ENCODE data around the gene WDR26.
"Not testable (repeated sequence)": the region's sequence is repeated elsewhere in the genome, so short reads cannot be mapped to it uniquely, and the experiment has no call there.

The WDR26 gene

DNA sequence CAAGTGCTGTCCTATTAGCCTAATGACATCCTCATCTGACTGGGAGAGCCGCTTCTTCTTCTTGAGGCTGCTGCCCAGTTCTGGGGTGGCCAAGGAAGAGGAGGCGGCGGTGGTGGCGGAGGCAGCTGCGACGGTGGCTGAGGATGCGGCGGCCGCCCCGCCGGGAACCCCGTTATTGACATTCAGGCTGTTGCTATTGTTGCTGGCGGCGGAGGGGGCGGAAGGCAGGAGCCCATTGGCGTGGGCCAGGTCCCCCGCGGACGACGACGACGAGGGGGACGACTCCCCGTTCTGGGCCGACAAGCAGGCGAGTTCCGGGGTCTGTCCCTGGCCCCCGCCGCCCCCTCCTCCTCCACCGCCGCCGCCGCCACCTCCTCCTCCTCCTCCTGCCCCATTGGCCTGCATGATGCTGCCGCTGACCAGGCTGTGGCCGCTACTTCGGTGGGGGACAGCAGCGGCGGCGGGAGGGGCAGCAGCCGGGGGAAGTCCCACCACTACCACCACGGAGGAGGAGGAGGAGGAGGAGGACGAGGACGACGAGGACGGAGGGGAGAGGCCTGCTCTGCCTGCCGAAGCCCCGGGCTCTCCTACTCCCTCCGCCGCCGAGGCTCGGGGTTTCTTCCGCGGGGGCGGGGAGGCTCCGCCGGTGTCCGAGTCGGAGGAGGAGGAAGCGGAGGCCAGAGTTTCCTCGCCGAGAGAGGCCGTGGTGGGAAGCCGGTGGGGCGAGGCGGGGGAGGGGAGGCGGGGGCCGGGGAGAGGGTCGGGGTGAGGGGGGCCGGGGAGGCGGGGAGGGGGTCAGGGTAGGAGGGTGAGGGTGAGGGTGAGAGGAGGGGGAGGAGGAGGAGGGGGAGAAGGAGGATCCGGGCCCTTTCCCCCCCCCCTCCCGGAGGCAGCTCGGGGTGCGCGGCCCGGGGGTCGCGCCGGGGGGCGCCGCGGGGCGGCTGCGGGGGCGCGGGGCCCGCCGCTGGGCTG is 610 bp downstream of the WDR26 start:
- peak; percentile 59 for DNase-seq

- peak; percentile 40 for DNase-seq
Observed at GRCh38 chr1:224433041-224433691, 1.4 kb downstream of the WDR26 start.

- DNase-seq: peak; percentile 40
Observed at GRCh38 chr1:224432672-224433040, 1.9 kb downstream of the WDR26 start.

- peak; percentile 8 for DNase-seq
Observed at GRCh38 chr1:224432146-224432545, 2.5 kb downstream of the WDR26 start.

GRCh38 chr1:224431726-224432125 is 2.9 kb downstream of the WDR26 start:
- DNase-seq: no peak

DNA sequence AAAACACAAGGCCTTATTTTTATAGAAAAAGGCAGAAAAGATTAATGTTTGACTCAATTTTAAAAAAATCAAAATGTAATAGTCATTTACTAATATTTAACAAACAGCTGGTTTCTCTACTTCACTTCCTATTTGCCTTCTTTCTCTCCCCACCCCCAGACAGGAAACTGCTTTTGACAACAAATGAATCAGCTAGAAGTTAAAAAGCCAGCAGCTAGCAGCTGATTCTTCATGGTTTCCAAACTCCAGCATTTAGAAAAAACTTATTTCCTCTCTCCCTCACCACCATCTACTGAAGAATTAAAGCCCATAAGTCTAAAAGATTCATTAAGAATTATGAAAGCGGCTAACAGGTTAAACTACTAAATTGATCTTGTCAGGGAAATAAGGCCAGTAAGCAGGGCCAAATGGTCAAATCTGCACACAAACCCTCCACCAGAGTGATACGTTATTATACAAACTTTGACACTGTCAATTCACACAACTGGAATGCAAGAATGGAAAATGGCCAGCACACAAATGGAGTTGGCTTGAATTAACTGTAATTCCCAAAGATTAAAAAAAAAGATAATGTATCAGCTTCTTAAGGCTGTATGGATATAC is 4.0 kb downstream of the WDR26 start:
- peak; percentile 33 for DNase-seq

DNA sequence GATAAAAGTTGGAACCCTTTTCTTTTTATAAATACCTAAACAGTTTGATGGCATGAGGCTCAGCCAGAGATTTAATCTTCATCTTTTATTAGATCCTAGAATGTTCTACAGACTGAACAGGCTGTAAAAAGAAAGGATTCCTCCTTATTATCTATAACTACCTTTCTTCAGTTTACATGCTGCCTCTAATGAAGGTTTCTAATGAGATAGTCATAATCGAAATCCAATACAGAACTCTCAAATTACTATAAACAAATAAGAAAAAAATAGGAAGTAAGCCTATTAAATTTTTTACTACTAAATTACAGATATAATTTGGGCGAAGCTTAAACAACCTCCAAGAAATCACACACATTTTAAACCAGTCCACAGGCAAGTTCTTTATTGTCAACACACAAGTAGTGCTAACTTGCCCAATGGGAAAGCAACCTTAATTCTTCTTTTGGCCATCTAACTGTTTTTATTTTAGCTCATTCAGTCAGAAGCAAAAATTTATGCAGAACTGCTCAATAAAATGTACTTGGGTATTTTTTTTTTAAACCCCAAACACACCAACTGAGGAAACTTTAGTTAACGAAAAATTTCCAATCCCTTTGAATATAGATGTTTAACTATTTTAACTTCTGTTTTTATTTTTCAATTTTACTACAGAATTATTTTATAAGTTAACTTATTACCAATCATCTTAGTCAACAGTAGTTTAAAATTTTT is 4.8 kb downstream of the WDR26 start:
- DNase-seq: no peak

DNA sequence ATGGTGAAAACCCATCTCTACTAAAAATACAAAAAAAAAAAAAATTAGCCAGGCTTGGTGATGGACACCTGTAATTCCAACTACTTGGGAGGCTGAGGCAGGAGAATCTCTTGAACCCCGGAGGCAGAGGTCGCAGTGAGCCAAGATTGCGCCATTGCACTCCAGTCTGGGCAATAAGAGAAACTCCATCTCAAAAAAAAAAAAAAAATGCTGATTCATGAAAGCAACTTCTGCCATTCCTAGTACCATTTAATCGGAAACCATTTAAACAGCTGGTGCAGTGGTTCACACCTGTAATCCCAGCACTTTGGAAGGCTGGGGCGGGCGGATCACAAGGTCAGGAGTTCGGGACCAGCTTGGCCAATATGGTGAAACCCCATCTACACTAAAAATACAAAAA is 5.9 kb downstream of the WDR26 start:
- not testable (repeated sequence) for DNase-seq

DNA sequence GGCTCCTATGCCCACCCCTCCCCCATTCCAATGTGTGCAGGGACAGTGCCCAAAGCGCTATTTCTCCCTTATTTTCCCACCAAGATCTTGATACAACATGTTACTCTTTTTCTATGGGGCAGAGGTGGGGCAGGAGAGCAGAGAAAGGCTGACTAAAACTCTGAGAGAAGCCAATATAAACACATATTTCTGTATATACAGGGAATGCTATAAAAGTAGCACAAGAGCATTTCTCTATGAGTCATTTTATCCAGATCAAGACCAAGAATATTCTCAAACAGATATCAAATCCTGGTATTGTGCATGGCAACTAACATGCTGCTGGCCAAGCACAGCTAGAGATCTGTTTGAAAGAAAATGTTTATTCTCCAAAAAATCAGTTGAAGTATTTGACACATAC is 7.3 kb downstream of the WDR26 start:
- DNase-seq: no peak

GRCh38 chr1:224426869-224427268 is 7.7 kb downstream of the WDR26 start:
- not testable (repeated sequence) for DNase-seq

- DNase-seq: no peak
Observed at GRCh38 chr1:224425279-224425884, 9.2 kb downstream of the WDR26 start.

DNA sequence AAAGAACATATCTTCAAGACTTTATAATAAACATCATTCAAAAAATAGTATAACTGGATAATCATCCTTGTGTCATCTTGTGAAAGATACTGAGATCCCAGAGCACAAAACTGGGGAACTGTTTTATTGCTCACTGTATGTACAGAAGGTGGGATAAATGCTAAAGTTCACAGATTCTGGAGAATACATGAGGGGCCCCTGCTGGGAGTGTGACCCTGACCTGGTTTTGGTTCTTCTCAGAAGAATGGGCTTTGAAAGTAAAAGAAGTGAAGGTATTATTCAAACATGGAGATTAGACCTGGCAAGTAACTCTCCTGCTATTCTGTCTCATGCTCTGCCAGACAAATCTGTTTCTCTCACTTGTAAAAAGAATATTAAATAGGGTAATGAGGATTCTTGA is 14.5 kb downstream of the WDR26 start:
- no peak for DNase-seq

- no peak for DNase-seq
Observed at GRCh38 chr1:224411766-224412165, 22.8 kb downstream of the WDR26 start.

GRCh38 chr1:224408294-224408590 is 26.4 kb downstream of the WDR26 start:
- no peak for DNase-seq

- DNase-seq: no peak
Observed at GRCh38 chr1:224407571-224408293, 26.9 kb downstream of the WDR26 start.

GRCh38 chr1:224406216-224406615 is 28.4 kb downstream of the WDR26 start:
- no peak for DNase-seq

GRCh38 chr1:224405604-224405970 is 29.0 kb downstream of the WDR26 start:
- DNase-seq: no peak

- DNase-seq: no peak
Observed at GRCh38 chr1:224404916-224405603, 29.5 kb downstream of the WDR26 start.

DNA sequence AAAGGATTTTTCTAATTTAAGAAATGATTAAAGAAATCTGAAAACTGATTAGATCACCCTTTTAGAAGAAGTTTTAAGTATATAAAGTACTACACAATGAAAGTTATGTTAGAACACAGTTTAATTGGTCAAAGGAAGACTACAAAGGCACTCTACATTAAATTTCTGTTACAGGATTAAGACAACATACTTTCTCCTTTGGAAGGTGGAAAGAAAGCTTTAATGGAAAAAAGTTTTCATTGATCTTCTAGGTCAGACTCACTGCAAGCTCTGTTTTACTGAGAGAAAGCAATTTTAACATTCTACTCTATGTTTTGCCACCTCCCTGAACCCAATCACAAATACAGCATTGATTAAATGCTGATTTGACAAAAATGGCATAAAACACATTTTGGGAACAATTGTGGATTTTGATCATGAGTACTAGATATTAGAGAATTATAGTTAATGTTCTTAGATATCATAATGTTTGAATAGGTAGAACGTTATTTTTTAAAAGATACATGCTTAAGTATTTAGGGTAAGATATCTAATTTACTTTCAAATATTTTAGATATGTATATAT is 32.0 kb downstream of the WDR26 start:
- DNase-seq: no peak

DNA sequence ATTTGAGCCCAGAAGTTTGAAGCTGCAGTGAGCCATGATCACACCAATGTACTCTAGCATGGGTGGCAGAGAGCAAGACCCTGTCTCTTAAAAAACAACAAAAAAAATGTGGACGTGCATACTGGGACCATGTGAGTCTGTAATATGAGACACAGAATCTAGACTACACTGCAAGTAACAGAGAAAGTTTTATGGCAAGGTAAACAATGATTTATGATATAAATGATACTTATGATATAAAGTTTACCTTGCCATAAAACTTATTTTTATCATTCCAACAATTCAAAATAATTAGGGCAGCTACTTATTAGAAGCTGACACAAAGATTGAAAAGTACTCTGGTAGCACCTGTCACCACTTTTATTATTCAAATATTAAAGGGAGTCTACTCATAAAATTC is 34.7 kb downstream of the WDR26 start:
- no peak for DNase-seq

GRCh38 chr1:224393294-224393693 is 41.3 kb downstream of the WDR26 start:
- no peak for DNase-seq
